IMR-90 (cell line): Measurements from ENCODE around the gene SCYGR7. TPM values are rescaled to one million over a fixed set of nuclear protein-coding genes. Genes with fewer than 3 reads are reported as not detected.

ENCODE experiments used
- ATAC-seq: fragments of 200-7000 bp; cut with Tn5 transposase; 2 replicates; pipeline ENCODE4 v1.9.1; 2020; ENCODE audit warnings: low read depth, mild to moderate bottlenecking, moderate library complexity
- BruUV-seq: library from RNA; stranded (reverse); fragments of 400-500 nt; replicated peaks from 2 replicates; lab custom pipeline; 2021; lab: Mats Ljungman, UMichigan
- CTCF ChIA-PET: fragments of 300-600 bp; formaldehyde crosslinking; extraction: SDS; loops from one replicate; lab custom pipeline; 2021; ENCODE audit warnings: antibody characterized with exemption; lab: Yijun Ruan, JAX
- POLR2A ChIA-PET: fragments of 300-600 bp; sonication (Branson Sonifier 250); formaldehyde crosslinking; loops from one replicate; lab custom pipeline; 2022; ENCODE audit warnings: antibody characterized with exemption; ENCODE audit not compliant: unreplicated experiment; lab: Charles Lee
- DNase-seq: peaks from one replicate; pipeline ENCODE4 v3.0.0; 2013
- H2AFZ ChIP-seq: replicated peaks from 2 replicates; pipeline ENCODE3; 2013; ENCODE audit warnings: low read length, mild to moderate bottlenecking; ENCODE audit not compliant: poor library complexity
- H2AK5ac ChIP-seq: 2 replicates; pipeline ENCODE4 v1.6.1; 2013; ENCODE audit warnings: low read depth, low read length, inconsistent platforms
- H2AK9ac ChIP-seq: replicated peaks from 2 replicates; pipeline ENCODE3; 2013; ENCODE audit warnings: mild to moderate bottlenecking, low read depth, low read length, moderate library complexity; ENCODE audit not compliant: poor library complexity
- H2BK120ac ChIP-seq: 2 replicates; pipeline ENCODE4 v1.6.1; 2013; ENCODE audit warnings: low read depth, low read length, inconsistent platforms
- H2BK15ac ChIP-seq: 3 replicates; pipeline ENCODE4 v1.6.1; 2013; ENCODE audit warnings: low read depth, low read length, inconsistent platforms
- H2BK20ac ChIP-seq: 2 replicates; pipeline ENCODE4 v1.6.1; 2013; ENCODE audit warnings: low read depth, mild to moderate bottlenecking, inconsistent platforms, low read length, moderate library complexity
- H2BK5ac ChIP-seq: 2 replicates; pipeline ENCODE4 v1.6.1; 2013; ENCODE audit warnings: mild to moderate bottlenecking, low read depth, low read length, inconsistent platforms; ENCODE audit not compliant: poor library complexity, severe bottlenecking
- H3K14ac ChIP-seq: replicated peaks from 2 replicates; pipeline ENCODE4 v1.6.1; 2013; ENCODE audit warnings: low read depth, low read length, inconsistent platforms
- H3K18ac ChIP-seq: 2 replicates; pipeline ENCODE4 v1.6.1; 2013; ENCODE audit warnings: low read depth, low read length, control low read depth
- H3K23ac ChIP-seq: 2 replicates; pipeline ENCODE4 v1.6.1; 2013; ENCODE audit warnings: low read depth, low read length, inconsistent platforms
- H3K27ac ChIP-seq: 2 replicates; pipeline ENCODE4 v1.5.1; 2013; ENCODE audit warnings: mild to moderate bottlenecking, control low read depth, low read length; ENCODE audit not compliant: insufficient read depth
- H3K27me3 ChIP-seq: 2 replicates; pipeline ENCODE4 v1.6.1; 2013; ENCODE audit warnings: low read length; ENCODE audit not compliant: control insufficient read depth, insufficient read depth
- H3K36me3 ChIP-seq: 2 replicates; pipeline ENCODE4 v1.6.1; 2013; ENCODE audit warnings: low read length, mixed read lengths; ENCODE audit not compliant: control insufficient read depth, insufficient read depth
- H3K4ac ChIP-seq: 2 replicates; pipeline ENCODE4 v1.6.1; 2013; ENCODE audit warnings: low read depth, low read length, inconsistent platforms
- H3K4me1 ChIP-seq: 2 replicates; pipeline ENCODE4 v1.6.1; 2013; ENCODE audit warnings: low read length, mixed read lengths; ENCODE audit not compliant: control insufficient read depth, insufficient read depth
- H3K4me2 ChIP-seq: 2 replicates; pipeline ENCODE4 v1.6.1; 2013; ENCODE audit warnings: low read depth, mild to moderate bottlenecking, control low read depth, low read length, moderate library complexity
- H3K4me3 ChIP-seq: 2 replicates; pipeline ENCODE4 v1.5.1; 2013; ENCODE audit warnings: low read depth, mild to moderate bottlenecking, control low read depth, low read length, moderate library complexity; ENCODE audit not compliant: insufficient read depth
- H3K56ac ChIP-seq: 2 replicates; pipeline ENCODE4 v1.6.1; 2013; ENCODE audit warnings: low read length, inconsistent platforms; ENCODE audit not compliant: insufficient read depth; ENCODE audit errors: extremely low read depth
- H3K79me1 ChIP-seq, 2 experiments: 2 replicates each; pipeline ENCODE4 v1.6.1; 2013; ENCODE audit warnings: low read length in 2 of 2, inconsistent platforms in 1 of 2, low read depth in 1 of 2
- H3K9ac ChIP-seq: 2 replicates; pipeline ENCODE4 v1.6.1; 2013; ENCODE audit warnings: low read depth, low read length, control low read depth
- H3K9me1 ChIP-seq: 2 replicates; pipeline ENCODE4 v1.6.1; 2013; ENCODE audit warnings: low read length, inconsistent platforms; ENCODE audit not compliant: insufficient read depth
- H3K9me3 ChIP-seq: 2 replicates; pipeline ENCODE4 v1.6.1; 2013; ENCODE audit warnings: low read length; ENCODE audit not compliant: control insufficient read depth, insufficient read depth
- H4K20me1 ChIP-seq: 2 replicates; pipeline ENCODE4 v1.6.1; 2013; ENCODE audit warnings: low read length, inconsistent platforms; ENCODE audit not compliant: insufficient read depth
- H4K5ac ChIP-seq: 2 replicates; pipeline ENCODE4 v1.6.1; 2013; ENCODE audit warnings: mild to moderate bottlenecking, low read depth, low read length, control low read depth
- H4K8ac ChIP-seq, 2 experiments: 2 replicates each; pipeline ENCODE4 v1.6.1; 2013; ENCODE audit warnings: low read depth in 2 of 2, low read length in 2 of 2, control low read depth in 1 of 2, inconsistent platforms in 1 of 2
- H4K91ac ChIP-seq: 2 replicates; pipeline ENCODE4 v1.6.1; 2013; ENCODE audit warnings: low read depth, low read length, inconsistent platforms; ENCODE audit not compliant: insufficient read depth
- BHLHE40 ChIP-seq: fragments of 150-350 bp; IDR thresholded peaks from 2 replicates; pipeline ENCODE4 v1.6.1; 2016; ENCODE audit warnings: mild to moderate bottlenecking, low read depth, low read length
- CEBPB ChIP-seq: IDR thresholded peaks from 2 replicates; pipeline ENCODE4 v1.6.1; 2012; ENCODE audit warnings: low read depth, low read length, improper control_type of control experiment
- CHD1 ChIP-seq: IDR thresholded peaks from 2 replicates; pipeline ENCODE4 v1.6.1; 2012; ENCODE audit warnings: low read depth, low read length, improper control_type of control experiment
- CTCF ChIP-seq: conservative IDR thresholded peaks from 2 replicates; pipeline ENCODE4 v1.5.1; 2012; ENCODE audit warnings: mild to moderate bottlenecking, low read depth, low read length, improper control_type of control experiment
- FOS ChIP-seq: fragments of 150-350 bp; IDR thresholded peaks from 2 replicates; pipeline ENCODE4 v1.6.1; 2016; ENCODE audit warnings: low read depth, low read length
- MAFK ChIP-seq: IDR thresholded peaks from 2 replicates; pipeline ENCODE4 v1.6.1; 2012; ENCODE audit warnings: low read depth, low read length, improper control_type of control experiment
- MXI1 ChIP-seq: IDR thresholded peaks from 2 replicates; pipeline ENCODE4 v1.6.1; 2012; ENCODE audit warnings: low read depth, mild to moderate bottlenecking, low read length, moderate library complexity, borderline replicate concordance
- NFE2L2 ChIP-seq: fragments of 150-350 bp; IDR thresholded peaks from 2 replicates; pipeline ENCODE4 v1.6.1; 2016; ENCODE audit warnings: low read depth, mild to moderate bottlenecking, low read length
- POLR2A ChIP-seq: IDR thresholded peaks from 2 replicates; pipeline ENCODE4 v1.6.1; 2012; ENCODE audit warnings: mild to moderate bottlenecking, low read depth, low read length
- RAD21 ChIP-seq: IDR thresholded peaks from 2 replicates; pipeline ENCODE4 v1.6.1; 2012; ENCODE audit warnings: low read length, improper control_type of control experiment
- RFX5 ChIP-seq: IDR thresholded peaks from 2 replicates; pipeline ENCODE4 v1.8.0; 2012; ENCODE audit warnings: low read depth, mild to moderate bottlenecking, low read length, moderate library complexity
- WGBS, 2 experiments: methylation state at CpG; one replicate each; pipeline versions ENCODE4 v1.1.5 to v1.1.7; 2013; ENCODE audit warnings: missing lambda C conversion rate in 2 of 2; ENCODE audit not compliant: insufficient read length in 1 of 2; ENCODE audit errors: extremely low coverage in 2 of 2; 5-methylcytosine and 5-hydroxymethylcytosine counted together
- dilution Hi-C: fragments of 300-500 bp; cut with HindIII; formaldehyde crosslinking; loops from one replicate; pipeline ENCODE4 v1.14.3; 2018; ENCODE audit warnings: low sequenced_read_pairs; ENCODE audit not compliant: unreplicated experiment
- in situ Hi-C: fragments of 300-500 bp; cut with MboI; formaldehyde crosslinking; loops from 3 replicates; pipeline ENCODE4 v1.14.3; 2019; ENCODE audit warnings: low sequenced_read_pairs, inconsistent platforms, mixed read lengths
- intact Hi-C: fragments of 100-400 bp; cut with micrococcal nuclease; formaldehyde crosslinking; loops from 2 replicates; pipeline ENCODE4 v1.10.0; 2022
- polyA plus RNA-seq, 3 experiments: library from polyadenylated mRNA; depleted of rRNA; stranded (reverse); fragments of >200 nt; gene quantifications; 2 replicates each; pipeline ENCODE4 v1.2.3, GENCODE V29; 2012; ENCODE audit warnings: low replicate concordance in 1 of 3
- total RNA-seq: library from RNA; depleted of rRNA; stranded (reverse); fragments of >200 nt; gene quantifications from 2 replicates; pipeline ENCODE4 v1.2.3, GENCODE V29; 2012
- TF ChIP-seq, protein P1 (sequence below): fragments of 150-350 bp; IDR thresholded peaks from 2 replicates; pipeline ENCODE4 v1.6.1; 2016; ENCODE audit warnings: low read depth, mild to moderate bottlenecking, low read length, moderate library complexity, borderline replicate concordance

The SCYGR7 gene
- total and polyA plus RNA-seq, 2 of the 4 experiments (the other 2 are of a cell fraction), result not detected

- TF ChIP-seq, protein P1, sequence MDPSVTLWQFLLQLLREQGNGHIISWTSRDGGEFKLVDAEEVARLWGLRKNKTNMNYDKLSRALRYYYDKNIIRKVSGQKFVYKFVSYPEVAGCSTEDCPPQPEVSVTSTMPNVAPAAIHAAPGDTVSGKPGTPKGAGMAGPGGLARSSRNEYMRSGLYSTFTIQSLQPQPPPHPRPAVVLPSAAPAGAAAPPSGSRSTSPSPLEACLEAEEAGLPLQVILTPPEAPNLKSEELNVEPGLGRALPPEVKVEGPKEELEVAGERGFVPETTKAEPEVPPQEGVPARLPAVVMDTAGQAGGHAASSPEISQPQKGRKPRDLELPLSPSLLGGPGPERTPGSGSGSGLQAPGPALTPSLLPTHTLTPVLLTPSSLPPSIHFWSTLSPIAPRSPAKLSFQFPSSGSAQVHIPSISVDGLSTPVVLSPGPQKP, result no peak
Observed at GRCh38 chr2:227717687-227718567, 10.2 kb upstream of the SCYGR7 start, which contains the start of gene SLC19A3 (continued).

DNA sequence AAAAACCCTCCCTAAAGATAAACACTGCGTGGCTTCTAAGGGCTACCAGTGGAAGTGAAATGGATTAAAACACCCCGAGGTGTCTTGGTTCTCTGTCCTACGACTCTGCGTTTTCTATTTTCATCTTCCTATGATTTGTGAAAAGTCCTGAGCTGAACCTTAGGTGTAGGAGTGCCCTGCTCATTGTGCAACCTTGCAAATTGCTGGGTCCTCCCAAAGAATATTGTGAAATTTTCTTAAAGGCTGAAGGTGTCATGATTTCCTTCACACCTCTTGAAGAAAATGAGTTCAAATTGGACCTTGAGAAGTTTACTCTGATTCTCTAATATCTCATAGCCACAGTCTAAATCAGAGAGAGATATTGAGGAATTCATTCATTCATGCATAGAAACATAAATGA lies 8.5 kb upstream of the SCYGR7 start:
- no peak overlapping the region for H2BK120ac ChIP-seq
- TF ChIP-seq RAD21 (no peak), CTCF (no peak), MXI1 (no peak), FOS (no peak), POLR2A (no peak), MAFK (no peak), BHLHE40 (no peak), NFE2L2 (no peak), CHD1 (no peak), RFX5 (no peak), CEBPB (no peak)
- TF ChIP-seq, protein P1, result no peak

More for the DNA sequence above, 8.5 kb upstream of the SCYGR7 start:
- no peak overlapping the region for H2AK5ac ChIP-seq
- H4K91ac ChIP-seq, result no peak overlapping the region
- dilution Hi-C loops, result no loop called here
- H3K14ac ChIP-seq, result no peak overlapping the region
- in situ Hi-C loops, result no loop called here
- no peak overlapping the region for H4K5ac ChIP-seq
- no TSS peak for BruUV-seq
- no peak overlapping the region for H3K27ac ChIP-seq
- ATAC-seq, result no peak
- H3K56ac ChIP-seq, result no peak overlapping the region
- H3K23ac ChIP-seq, result no peak overlapping the region
- H2BK20ac ChIP-seq, result no peak overlapping the region
- DNase-seq, result no peak
- H3K4me1 ChIP-seq, result no peaks in the 10 kb centered on the region
- H3K4me3 ChIP-seq, result no peak overlapping the region
- intact Hi-C loops, result no loop called here
- H4K8ac ChIP-seq, result no peak overlapping the region
- no peaks in the 10 kb centered on the region for H3K36me3 ChIP-seq
- H3K9me3 ChIP-seq, result no peaks in the 10 kb centered on the region
- no peak overlapping the region for H3K9ac ChIP-seq
- H3K9me1 ChIP-seq, result no peaks in the 10 kb centered on the region
- POLR2A ChIA-PET, result no interaction called here
- H3K27me3 ChIP-seq, result peaks cover 2% of the 10 kb centered on the region; the same call in 1 of the 2 replicates
- no peak overlapping the region for H2AK9ac ChIP-seq
- no CpG with 5 or more reads among the region's 4 CpGs for WGBS, 2 experiments
- H3K18ac ChIP-seq, result no peak overlapping the region
- H2AFZ ChIP-seq, result no peak overlapping the region
- H3K4me2 ChIP-seq, result no peak overlapping the region
- no peak overlapping the region for H3K4ac ChIP-seq
- CTCF ChIA-PET, result no interaction called here
- H2BK5ac ChIP-seq, result no peak overlapping the region
- no peaks in the 10 kb centered on the region for H4K20me1 ChIP-seq
- no peak overlapping the region for H2BK15ac ChIP-seq
- H3K79me1 ChIP-seq, result no peaks in the 10 kb centered on the region
